GM21723 (cell line): ENCODE measurements around the gene C2.
"Not testable (repeated sequence)": the region's sequence is repeated elsewhere in the genome, so short reads cannot be mapped to it uniquely, and the experiment has no call there.

Experiments
- ATAC-seq: cut with Tn5 transposase; IDR thresholded peaks from one replicate; pipeline ENCODE4 v1.9.1; 2021; ENCODE audit warnings: mild to moderate bottlenecking, moderate library complexity; ENCODE audit not compliant: unreplicated experiment

The C2 gene

DNA sequence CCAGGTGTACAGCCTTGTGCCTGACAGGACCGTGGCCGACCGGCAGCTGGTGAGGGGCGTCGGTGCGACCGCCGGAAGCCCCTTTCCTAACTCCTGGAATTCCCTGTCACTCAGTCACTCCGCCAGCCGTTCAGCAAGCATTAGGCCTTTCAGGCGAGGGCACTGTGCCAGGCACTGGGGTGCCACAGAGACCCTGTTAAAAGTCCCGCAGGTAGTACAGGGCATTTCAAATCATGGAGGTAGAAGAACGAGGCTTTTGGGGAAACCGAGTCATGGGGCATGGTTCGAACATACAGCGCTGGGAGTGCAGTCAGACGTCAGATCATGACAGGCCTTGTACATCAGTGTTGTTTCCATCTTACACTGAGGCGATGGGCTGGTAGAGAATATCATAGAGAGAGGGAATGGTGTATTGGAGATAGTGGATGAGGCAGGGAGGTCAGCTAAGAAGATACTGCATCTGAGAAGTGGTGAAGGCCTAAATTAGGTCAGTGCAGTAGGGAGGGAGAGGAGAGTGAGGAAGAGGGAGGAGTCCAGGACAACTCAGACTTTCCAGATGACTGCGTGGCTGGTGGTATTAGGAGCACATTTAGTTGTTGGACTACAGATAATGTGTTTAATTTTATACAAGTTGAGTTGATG is 45.3 kb downstream of the C2 start:
- no peak for ATAC-seq

DNA sequence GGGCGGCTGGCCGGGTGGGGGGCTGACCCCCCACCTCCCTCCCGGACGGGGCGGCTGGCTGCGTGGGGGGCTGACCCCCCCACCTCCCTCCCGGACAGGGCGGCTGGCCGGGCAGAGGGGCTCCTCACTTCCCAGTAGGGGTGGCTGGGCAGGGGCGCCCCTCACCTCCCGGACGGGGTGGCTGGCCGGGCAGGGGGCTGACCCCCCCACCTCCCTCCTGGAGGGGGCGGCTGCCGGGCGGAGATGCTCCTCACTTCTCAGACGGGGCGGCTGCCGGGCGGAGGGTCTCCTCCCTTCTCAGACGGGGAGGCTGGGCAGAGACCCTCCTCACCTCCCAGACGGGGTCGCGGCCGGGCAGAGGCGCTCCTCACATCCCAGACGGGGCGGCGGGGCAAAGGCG is 48.5 kb downstream of the C2 start:
- ATAC-seq = not testable (repeated sequence)

DNA sequence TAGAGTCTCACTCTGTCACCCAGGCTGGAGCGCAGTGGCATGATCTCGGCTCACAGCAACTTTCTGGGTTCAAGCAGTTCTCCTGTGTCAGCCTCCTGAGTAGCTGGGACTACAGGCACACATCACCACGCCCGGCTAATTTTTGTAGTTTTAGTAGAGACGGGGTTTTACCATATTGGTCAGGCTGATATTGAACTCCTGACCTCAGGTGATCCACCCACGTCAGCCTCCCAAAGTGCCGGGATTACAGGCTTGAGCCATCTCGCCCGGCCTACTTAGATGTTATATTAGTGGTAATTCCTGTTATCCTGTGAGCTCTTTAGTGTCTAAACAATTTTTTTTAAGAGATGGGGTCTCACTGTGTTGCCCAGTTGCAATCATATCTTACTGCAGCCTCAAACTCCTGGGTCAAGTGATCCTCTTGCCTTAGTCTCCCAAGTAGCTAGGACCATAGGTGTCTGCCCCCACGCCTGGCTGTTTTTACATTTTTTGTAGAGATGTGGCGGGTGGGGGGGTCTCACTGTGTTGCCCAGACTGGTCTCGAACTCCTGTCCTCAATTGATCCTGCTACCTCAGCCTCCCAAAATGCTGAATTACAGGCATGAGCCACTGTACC is 50.4 kb downstream of the C2 start:
- no peak for ATAC-seq

DNA sequence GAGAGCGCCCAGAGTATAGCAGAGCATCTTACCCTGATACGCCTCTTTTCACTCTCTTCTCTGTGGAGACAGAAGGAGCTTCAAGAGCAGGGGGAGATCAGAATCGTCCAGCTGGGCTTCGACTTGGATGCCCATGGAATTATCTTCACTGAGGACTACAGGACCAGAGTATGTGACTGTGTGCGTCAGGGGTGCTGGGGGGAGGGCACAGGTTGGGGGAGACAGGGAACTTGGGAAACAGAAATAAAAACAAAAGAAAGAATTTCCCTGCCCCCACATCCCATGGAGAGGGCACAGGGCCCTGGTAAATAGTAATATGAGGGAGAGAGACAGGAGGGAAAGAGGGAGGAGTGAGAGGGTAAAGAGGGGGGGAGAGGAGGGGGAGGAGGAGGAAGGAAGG is 51.3 kb downstream of the C2 start:
- ATAC-seq = no peak

DNA sequence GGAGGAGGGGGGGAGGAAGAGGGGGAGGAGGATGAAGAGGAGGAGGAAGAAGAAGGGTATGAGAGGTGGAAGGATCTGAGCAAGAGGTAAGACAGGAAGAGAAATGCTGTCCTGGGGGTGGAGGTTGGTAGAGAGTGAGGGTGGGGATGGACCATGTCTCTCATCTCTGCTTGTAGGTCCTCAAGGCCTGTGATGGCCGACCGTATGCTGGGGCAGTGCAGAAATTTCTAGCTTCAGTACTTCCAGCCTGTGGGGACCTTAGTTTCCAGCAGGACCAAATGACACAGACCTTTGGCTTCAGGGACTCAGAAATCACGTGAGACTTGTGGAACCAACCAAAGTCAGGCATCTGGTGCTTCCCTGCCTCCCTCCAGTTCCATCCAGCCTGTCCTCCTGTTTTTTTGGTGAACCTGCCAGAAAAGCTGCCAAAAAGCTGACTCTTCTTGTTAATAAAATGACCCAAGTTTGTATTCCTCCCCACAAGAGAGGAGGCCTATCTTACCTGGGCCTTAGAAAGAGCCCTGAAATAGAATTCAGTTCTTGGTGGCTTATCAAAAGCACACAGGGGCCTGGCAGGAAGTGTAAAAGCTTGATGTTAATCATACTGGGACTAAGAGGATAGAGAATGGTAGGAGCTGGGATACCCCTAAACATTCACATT is 51.9 kb downstream of the C2 start:
- ATAC-seq = no peak

DNA sequence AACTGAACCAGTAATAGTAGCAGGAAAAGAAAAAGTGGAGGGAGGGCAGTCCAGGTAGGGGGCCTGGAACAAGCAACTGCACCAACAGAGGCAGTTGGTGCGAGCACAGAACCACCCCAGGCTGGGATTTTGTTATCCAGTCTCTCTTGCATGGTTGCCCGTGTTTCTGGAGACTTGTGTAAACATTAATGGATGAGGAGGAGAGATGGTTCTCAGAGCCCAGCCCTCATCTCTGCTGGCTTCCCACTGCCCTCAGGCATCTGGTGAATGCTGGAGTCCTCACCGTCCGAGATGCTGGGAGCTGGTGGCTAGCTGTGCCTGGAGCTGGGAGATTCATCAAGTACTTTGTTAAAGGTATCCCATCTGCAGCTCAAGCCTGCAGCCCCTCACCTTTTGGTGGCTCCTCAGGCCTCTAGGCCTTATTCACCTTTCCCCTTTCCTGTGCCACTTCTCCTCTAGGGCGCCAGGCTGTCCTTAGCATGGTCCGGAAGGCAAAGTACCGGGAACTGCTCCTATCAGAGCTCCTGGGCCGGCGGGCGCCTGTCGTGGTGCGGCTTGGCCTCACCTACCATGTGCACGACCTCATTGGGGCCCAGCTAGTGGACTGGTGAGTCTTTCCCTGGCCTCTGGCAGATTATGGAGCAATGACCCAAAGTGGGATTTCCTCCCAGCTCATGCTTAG is 52.8 kb downstream of the C2 start:
- ATAC-seq = not testable (repeated sequence)

DNA sequence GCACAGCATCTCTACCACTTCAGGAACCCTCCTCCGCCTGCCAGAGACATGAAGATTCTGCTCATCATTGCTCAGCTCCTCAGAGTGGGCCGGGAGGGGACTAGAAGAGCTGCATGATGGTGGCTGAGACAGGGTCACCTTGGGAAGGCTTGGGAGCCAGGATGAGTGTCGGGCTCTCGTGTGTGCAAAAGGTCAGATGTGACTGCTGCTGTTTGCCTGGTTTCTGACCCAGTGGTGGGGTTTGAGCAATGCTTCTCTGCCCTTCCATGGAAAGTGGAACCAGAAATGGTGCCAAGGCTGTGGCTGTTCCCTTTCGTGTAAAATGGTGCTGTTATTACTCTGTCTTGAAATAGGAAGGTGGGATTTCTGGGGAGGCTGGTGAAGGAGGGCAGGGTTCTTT is 53.5 kb downstream of the C2 start:
- not testable (repeated sequence) for ATAC-seq

DNA sequence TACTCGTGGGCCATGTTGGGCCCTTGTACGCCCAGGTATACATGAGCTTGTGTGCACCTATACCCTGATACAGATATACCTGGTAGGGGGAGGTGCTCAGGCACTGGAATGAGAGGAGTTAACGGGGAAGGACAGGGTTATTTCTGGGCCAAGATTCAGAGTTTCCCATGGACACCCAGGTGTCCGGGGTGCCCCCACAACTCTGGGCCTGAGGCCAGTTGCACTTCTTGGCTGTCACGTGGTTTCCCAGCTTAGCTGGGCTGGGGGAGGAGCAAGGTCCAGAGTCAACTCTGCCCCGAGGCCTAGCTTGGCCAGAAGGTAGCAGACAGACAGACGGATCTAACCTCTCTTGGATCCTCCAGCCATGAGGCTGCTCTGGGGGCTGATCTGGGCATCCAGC is 54.2 kb downstream of the C2 start, which contains the start of gene C4A:
TSS of gene C4A (plus strand) at position 314 of the 400 bp plus-strand sequence. CDS start at position 365, 51 bp downstream.
- not testable (repeated sequence) for ATAC-seq

DNA sequence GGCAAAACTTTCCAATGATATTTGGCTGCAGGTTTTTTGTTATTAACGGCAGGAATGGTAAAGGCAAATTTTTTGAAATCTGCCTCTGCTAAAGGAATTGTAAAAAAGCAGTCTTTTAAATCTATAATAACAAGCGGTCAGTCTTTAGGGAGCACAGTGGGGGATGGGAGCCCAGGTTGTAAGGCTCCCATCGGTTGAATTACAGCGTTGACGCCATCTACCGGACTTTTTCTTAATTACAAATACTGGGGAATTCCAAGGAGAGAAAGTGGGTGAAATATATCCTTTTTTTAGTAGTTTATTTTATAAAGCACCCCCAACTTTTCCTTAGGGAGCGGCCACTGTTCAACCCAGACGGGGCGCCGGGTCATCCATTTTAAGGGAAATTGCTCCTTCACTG is 61.8 kb downstream of the C2 start:
- not testable (repeated sequence) for ATAC-seq

DNA sequence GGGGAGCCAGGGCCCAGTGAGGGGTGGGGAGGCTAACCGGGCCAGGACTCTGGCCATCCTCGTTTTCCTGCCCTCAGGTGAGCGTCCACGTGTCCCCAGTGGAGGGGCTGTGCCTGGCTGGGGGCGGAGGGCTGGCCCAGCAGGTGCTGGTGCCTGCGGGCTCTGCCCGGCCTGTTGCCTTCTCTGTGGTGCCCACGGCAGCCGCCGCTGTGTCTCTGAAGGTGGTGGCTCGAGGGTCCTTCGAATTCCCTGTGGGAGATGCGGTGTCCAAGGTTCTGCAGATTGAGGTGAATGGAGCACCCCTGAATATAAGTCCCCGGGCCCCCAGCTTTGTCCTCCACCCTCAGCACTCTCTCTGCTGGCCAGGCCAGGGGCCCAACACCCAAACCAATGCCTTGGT is 66.9 kb downstream of the C2 start:
- ATAC-seq = not testable (repeated sequence)
